Stimulated activated CD4-positive, alpha-beta T cell treated with anti-CD3 and anti-CD28 coated beads, Interleukin-12 subunit alpha, Interleukin-12 subunit beta, amount 100 ng/mL, for 4 hours (primary cell): ENCODE measurements around the gene PM20D2.
"Not testable (repeated sequence)": the region's sequence is repeated elsewhere in the genome, so short reads cannot be mapped to it uniquely, and the experiment has no call there.

Experiments used
- DNase-seq: peaks from one replicate; pipeline ENCODE4 v3.0.0-alpha.2; 2020

PM20D2 gene, protein sequence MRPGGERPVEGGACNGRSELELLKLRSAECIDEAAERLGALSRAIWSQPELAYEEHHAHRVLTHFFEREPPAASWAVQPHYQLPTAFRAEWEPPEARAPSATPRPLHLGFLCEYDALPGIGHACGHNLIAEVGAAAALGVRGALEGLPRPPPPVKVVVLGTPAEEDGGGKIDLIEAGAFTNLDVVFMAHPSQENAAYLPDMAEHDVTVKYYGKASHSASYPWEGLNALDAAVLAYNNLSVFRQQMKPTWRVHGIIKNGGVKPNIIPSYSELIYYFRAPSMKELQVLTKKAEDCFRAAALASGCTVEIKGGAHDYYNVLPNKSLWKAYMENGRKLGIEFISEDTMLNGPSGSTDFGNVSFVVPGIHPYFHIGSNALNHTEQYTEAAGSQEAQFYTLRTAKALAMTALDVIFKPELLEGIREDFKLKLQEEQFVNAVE

GRCh38 chr6:89145956-89146717, at the start of gene PM20D2:
Gene PM20D2 (plus strand): TSS chr6:89146055. CDS start chr6:89146145, 90 bp downstream.
- DNase-seq, result peak; percentile 66

- no peak for DNase-seq
Measured at GRCh38 chr6:89098461-89098860, 47.4 kb upstream of the PM20D2 start.

GRCh38 chr6:89100114-89100513, 45.7 kb upstream of the PM20D2 start:
- no peak for DNase-seq

DNA sequence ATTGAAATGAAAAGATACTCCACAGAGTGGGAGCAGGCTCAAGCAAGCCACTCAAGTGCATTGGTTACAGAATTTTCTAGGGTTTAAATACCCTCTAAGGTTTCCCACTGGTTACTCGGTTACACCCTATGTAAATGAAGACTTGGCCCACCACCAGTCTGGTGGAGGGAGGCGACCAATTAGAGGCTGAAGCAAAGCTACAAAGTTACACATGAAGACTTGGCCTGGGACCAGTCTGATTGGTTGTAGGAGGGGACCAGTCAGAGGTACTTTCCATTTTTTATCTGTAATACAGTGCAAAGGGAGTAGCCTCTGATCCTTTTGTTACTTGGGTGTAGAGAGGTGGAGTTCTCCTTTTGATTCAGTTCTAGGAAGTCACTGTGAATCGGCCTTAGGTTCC, 35.6 kb upstream of the PM20D2 start:
- DNase-seq, result no peak

GRCh38 chr6:89111933-89112332, 33.9 kb upstream of the PM20D2 start:
- DNase-seq, result no peak

DNA sequence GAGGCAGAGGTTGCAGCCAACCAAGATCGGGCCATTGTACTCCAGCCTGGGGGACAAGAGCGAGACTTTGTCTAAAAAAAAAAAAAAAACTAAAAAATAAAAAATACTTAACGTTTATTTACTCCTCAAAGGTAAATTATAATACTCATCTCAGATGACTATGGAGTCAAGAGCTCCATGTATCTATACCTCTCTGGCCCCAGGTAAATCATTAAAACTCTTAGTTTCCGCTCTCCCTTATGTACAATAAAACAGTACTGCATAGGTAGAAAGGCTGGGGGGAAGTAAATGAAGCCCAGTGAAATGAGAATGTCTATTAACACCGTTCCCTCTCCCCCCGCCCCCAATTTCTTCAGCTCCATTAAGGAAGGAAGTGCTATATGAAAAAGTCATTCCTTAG, 29.2 kb upstream of the PM20D2 start:
- DNase-seq, result no peak

GRCh38 chr6:89117211-89118108, 28.4 kb upstream of the PM20D2 start, which contains the start of gene SRSF12:
Gene SRSF12 (minus strand): TSS chr6:89118071. CDS start chr6:89117887, 184 bp downstream.
- DNase-seq, result peak; percentile 34

- DNase-seq, result no peak
Measured at GRCh38 chr6:89118931-89119330, 26.9 kb upstream of the PM20D2 start.

GRCh38 chr6:89120371-89120770, 25.5 kb upstream of the PM20D2 start:
- no peak for DNase-seq

DNA sequence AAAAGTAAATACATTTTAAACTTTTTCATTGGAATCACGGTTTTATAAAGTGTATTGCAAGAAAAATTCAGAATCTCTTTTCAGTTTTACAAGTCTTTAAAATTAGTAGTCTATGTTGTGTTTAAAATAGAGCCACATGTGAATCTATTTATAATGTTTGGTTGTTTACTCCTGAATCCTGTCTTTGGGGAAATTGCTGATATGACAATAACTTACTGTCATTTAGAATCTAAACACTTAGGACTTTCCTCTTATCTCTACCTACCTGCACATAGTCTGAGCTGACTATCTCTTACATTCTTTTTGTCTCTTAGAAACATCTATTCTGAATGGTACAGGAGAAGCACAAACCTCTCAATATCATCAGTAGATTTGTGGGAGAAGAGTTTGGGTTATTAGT, 23.9 kb upstream of the PM20D2 start:
- no peak for DNase-seq

DNA sequence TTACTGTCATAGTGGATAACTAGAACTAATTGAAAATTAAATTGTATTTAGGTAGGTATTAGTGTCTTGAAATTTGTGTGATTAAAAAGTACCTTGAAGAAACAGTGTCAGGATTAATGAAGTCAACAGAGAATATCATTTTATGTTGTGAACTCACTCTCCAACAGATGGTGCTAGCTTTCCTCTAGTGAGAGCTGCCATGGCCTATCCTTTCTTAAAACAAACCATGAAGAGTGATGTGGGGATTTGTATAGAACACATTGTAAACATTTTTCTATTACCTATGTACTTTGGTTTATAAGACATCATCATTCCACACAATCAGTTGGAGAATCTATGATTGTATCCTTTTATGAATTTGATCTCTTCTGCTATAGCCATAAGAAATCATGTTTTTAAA, 23.2 kb upstream of the PM20D2 start:
- DNase-seq, result no peak

GRCh38 chr6:89128256-89128671, 17.6 kb upstream of the PM20D2 start:
- DNase-seq, result not testable (repeated sequence)

DNA sequence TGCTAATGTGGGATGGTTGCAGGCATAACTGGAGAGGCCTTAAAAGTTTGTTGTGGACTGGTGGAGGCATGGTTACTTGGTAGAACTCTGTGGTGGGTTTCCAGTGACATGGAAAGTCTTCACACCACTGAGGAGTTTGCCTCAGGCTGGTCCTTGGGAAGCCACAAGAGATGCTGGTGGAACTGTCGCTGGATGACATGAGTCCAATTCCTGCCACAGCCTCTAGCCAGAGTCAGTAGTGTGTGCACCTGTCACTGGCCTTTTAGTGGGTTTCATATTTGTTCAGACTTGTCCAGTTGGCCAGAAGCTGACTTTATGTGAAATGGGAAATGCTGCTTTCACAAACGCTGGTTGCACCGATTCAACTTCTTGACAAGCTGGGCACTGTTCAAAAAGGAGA, 14.3 kb upstream of the PM20D2 start:
- no peak for DNase-seq

DNA sequence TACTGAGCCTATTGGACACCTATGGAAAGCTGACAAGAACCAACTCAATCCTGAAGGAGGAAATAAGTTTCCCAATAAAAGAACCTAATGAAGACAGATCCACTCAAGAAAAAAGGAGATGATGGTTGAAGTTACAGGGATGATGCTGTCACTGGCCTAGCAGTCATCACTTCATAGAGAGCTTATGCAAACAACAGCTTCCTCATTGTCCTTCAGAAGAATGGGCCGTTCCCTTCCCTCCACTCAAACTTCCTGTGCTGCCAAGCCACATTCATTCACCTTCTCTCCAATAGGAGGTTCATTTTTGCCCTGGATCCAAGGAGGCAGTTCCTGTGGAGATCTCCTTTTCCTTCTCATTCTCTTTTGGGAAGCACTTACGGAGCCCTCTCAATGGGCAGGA, 13.8 kb upstream of the PM20D2 start:
- no peak for DNase-seq

DNA sequence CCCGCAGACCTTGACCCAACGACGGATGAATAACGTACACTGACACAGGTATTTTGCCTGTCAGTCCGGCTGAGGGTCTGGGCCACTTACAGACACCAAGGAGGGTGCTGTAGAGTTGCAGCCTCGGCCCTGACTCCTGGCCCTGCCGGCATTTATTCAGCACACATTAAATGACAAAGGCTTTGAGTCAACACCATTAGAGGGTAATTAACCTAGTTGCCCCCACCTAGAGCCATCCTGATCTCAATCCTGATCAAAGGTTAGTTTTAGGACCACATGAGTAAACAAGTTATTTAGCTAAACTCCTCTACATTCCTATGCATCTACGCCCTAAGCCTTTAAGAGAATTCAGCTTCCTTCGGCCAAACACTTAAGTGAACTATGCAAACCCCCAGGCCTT, 11.9 kb upstream of the PM20D2 start:
- DNase-seq, result no peak

DNA sequence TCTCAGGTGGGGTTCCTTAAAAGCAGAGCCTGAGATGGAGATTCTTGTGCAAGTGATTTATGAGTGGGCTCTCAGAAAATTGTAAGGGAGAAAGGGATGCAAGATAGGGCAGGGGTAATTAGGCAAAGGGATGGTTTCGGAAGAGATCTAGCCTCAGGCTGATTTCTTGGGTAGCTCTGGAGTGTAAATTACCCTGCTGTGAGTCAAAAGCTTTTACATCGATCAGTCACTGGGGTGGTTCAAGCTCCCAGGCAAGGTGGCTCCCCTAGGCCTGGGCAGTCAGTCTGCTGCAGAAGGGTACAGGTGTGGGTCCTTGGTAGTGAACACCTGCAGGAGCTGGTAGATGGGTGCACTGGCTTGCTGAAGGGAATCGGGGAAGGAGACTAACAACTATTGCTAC, 11.1 kb upstream of the PM20D2 start:
- DNase-seq, result no peak

- DNase-seq, result no peak
Measured at GRCh38 chr6:89138173-89138572, 7.7 kb upstream of the PM20D2 start.

GRCh38 chr6:89139509-89140346, 6.1 kb upstream of the PM20D2 start:
- DNase-seq, result no peak

GRCh38 chr6:89140347-89141156, 5.3 kb upstream of the PM20D2 start:
- DNase-seq, result no peak

- DNase-seq, result no peak
Measured at GRCh38 chr6:89144354-89144906, 1.4 kb upstream of the PM20D2 start.
